GM18526 (cell line): ENCODE data around the gene FBXW10.
"Not testable (repeated sequence)": the region's sequence is repeated elsewhere in the genome, so short reads cannot be mapped to it uniquely, and the experiment has no call there.

Experiments
- POLR2A ChIP-seq: IDR thresholded peaks from 3 replicates; pipeline ENCODE4 v1.6.1; 2011; ENCODE audit not compliant: insufficient read length; ENCODE audit errors: extremely low read depth

Gene FBXW10, protein sequence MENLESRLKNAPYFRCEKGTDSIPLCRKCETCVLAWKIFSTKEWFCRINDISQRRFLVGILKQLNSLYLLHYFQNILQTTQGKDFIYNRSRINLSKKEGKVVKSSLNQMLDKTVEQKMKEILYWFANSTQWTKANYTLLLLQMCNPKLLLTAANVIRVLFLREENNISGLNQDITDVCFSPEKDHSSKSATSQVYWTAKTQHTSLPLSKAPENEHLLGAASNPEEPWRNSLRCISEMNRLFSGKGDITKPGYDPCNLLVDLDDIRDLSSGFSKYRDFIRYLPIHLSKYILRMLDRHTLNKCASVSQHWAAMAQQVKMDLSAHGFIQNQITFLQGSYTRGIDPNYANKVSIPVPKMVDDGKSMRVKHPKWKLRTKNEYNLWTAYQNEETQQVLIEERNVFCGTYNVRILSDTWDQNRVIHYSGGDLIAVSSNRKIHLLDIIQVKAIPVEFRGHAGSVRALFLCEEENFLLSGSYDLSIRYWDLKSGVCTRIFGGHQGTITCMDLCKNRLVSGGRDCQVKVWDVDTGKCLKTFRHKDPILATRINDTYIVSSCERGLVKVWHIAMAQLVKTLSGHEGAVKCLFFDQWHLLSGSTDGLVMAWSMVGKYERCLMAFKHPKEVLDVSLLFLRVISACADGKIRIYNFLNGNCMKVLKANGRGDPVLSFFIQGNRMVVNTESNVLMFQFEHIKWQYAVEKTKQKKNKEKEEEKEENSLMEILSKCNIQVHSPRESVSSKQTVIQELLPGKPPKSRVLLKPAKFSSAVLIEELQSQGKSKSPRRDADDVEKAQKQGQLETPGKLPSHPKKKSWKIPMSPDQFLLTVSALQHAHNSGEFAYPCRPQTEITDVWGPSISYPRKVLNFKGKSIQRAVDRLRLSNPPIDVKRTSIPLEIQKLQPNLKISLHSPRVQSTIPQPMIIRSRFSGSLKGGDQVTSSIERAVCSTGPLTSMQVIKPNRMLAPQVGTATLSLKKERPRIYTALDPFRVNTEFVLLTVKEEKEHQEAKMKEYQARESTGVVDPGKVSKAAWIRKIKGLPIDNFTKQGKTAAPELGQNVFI

DNA sequence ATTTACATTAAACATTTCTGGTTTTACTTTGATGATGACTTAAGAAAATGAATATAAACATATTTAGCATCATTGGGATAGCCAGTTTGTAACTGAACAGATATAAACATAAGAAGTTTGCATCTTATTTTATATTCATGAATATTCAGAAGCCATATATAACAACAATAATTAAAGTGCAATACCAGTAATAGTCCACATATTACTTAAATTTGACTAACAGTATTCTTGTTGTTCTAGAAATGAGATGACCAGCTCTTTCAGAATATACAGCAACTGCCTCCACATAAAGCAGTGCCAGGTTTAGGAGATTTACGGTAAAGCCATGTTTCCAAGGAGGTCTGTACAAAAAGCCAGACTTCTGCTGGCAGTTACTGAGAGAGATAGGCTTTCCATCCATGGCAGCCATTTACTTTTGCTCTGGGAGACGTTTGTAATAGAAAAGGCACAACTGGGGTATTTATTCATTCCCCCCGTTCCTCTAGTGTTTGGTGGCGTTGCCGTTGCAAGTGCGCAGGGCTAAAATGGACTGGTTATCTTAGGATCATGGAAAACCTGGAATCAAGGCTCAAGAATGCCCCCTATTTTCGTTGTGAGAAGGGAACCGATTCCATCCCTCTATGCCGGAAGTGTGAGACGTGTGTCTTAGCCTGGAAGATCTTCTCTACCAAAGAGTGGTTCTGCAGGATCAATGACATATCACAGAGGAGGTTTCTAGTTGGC, at the start of gene FBXW10:
Gene FBXW10, plus strand, starts transcription at position 356 of the 723 bp plus-strand sequence. Its CDS starts 191 bp downstream, at position 547.
- TF ChIP-seq POLR2A = not testable (repeated sequence)

DNA sequence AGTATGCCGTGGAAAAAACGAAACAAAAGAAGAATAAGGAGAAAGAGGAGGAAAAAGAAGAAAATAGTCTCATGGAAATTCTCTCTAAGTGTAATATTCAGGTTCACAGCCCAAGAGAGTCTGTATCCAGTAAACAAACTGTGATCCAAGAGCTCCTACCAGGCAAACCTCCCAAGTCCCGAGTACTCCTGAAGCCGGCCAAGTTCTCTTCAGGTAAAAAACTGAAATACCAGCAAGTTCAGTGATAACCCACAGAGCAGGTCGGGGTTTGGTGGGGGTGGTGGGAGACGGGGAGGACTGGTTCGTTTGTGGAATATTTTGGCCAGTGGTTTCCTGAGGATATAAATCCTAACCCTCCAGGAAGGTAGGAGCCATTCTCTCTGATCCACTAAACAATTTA, 28.6 kb downstream of the FBXW10 start:
- TF ChIP-seq POLR2A = no peak

- TF ChIP-seq POLR2A = peak; percentile 62
Observed at GRCh38 chr17:18780991-18781718, 37.3 kb downstream of the FBXW10 start, which contains the start of gene TVP23B. TVP23B (plus strand) TSS chr17:18781183; CDS start chr17:18781294, 111 bp downstream.
